OCI-LY1 (cell line): Measurements from ENCODE around the gene IMMP2L.

ENCODE experiments used
- EZH2 ChIP-seq: fragments of 200-600 bp; sonication (generic), shearing (Covaris generic); IDR thresholded peaks from 2 replicates; pipeline ENCODE4 v1.8.0; 2017; ENCODE audit warnings: borderline replicate concordance, mixed run types, mild to moderate bottlenecking, antibody characterized with exemption, low read length, moderate library complexity, mixed read lengths
- TF ChIP-seq, protein P1 (sequence below): fragments of 200-600 bp; sonication (generic), shearing (Covaris generic); IDR thresholded peaks from 2 replicates; pipeline ENCODE4 v1.5.1; 2017; ENCODE audit warnings: mild to moderate bottlenecking, antibody characterized with exemption, low read length, moderate library complexity, mixed read lengths

DNA sequence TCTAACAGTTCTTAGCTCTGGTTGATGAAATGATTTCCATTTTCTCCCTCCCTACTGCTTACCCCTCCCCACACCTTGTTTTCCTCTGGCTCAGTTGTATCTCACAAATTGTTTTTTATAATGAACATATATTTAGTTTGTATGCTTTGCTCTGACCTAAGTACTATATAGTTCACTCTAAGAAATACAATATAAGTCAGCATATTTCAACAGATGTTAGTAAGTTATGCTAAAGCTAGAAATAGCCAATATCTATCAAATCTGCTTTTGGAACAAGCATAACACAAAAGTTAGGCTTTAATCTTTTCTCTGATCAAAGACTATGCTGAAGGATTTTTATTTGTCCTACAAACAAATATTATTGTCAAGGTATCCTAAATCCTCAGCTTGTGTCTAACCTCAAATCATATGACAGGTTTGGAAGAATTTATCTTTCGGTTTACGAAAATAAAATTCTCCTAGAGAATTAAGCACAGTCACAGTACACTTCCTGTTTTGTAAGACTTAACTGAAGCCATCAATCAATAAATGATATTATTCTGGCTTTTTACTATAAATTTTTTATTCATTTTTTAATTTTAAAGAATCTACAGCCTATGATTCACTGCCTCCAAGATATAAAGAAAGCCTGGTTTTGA lies 67.0 kb downstream of the IMMP2L start:
- TF ChIP-seq, protein P1, sequence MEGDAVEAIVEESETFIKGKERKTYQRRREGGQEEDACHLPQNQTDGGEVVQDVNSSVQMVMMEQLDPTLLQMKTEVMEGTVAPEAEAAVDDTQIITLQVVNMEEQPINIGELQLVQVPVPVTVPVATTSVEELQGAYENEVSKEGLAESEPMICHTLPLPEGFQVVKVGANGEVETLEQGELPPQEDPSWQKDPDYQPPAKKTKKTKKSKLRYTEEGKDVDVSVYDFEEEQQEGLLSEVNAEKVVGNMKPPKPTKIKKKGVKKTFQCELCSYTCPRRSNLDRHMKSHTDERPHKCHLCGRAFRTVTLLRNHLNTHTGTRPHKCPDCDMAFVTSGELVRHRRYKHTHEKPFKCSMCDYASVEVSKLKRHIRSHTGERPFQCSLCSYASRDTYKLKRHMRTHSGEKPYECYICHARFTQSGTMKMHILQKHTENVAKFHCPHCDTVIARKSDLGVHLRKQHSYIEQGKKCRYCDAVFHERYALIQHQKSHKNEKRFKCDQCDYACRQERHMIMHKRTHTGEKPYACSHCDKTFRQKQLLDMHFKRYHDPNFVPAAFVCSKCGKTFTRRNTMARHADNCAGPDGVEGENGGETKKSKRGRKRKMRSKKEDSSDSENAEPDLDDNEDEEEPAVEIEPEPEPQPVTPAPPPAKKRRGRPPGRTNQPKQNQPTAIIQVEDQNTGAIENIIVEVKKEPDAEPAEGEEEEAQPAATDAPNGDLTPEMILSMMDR = no peak
- no peak for TF ChIP-seq EZH2
